GM12892 (cell line): ENCODE measurements around the gene TRIM49D1. TPM values are rescaled to one million over a fixed set of nuclear protein-coding genes. Genes with fewer than 3 reads are reported as not detected.
"Not testable (repeated sequence)": the region's sequence is repeated elsewhere in the genome, so short reads cannot be mapped to it uniquely, and the experiment has no call there.

ENCODE experiments used
- DNase-seq: peaks from one replicate; pipeline ENCODE4 v3.0.0; 2011; ENCODE audit not compliant: insufficient read length
- FAIRE-seq: peaks from 2 replicates; lab custom pipeline; 2011; peaks lifted over from hg19 to GRCh38; lab: Jason Lieb, UNC
- POLR2A ChIP-seq: IDR thresholded peaks from 2 replicates; pipeline ENCODE4 v1.6.1; 2011; ENCODE audit warnings: low read depth, low read length, control low read depth
- POLR2AphosphoS5 ChIP-seq: IDR thresholded peaks from 2 replicates; pipeline ENCODE4 v1.6.1; 2011; ENCODE audit warnings: low read depth, low read length, control low read depth
- TAF1 ChIP-seq: IDR thresholded peaks from 2 replicates; pipeline ENCODE4 v1.6.1; 2011; ENCODE audit warnings: low read depth, mild to moderate bottlenecking, control low read depth, low read length, borderline replicate concordance
- polyA plus RNA-seq: library from polyadenylated mRNA; unstranded; fragments of >200 nt; gene quantifications from one replicate; pipeline ENCODE4 v1.2.1, GENCODE V29; 2012; ENCODE audit warnings: missing spikeins, inconsistent platforms; ENCODE audit not compliant: missing spikeins

Gene TRIM49D1, protein sequence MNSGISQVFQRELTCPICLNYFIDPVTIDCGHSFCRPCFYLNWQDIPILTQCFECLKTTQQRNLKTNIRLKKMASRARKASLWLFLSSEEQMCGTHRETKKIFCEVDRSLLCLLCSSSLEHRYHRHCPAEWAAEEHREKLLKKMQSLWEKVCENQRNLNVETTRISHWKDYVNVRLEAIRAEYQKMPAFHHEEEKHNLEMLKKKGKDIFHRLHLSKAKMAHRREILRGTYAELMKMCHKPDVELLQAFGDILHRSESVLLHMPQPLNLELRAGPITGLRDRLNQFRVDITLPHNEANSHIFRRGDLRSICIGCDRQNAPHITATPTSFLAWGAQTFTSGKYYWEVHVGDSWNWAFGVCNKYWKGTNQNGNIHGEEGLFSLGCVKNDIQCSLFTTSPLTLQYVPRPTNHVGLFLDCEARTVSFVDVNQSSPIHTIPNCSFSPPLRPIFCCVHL
- not detected for polyA plus RNA-seq

DNA sequence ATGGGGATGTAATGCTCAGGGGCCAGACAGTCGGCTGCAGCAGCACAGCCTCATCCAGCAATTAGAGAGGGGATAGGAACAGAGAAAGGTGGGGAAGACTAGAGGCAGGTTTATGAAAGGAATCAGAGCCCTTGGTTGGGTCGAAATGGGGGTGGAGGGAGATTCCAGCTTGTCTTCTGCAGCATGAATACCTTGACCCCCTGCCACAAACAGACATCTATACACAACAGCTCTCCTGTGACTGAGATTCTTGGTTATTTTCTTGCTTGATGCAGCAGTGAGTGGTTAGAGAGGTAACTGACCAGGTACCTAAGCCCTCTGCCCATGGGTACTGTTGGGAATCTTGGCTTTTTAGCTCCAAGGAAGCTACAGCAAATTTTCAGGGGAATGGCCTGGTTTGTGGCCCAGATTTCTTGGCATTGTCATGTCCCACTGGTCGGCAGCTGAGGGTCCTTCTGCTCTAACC is at the start of gene TRIM49D1:
Gene TRIM49D1, minus strand, starts transcription at position 51 of the 466 bp plus-strand sequence. CDS start 4,535 bp downstream, outside the sequence.
- TF ChIP-seq TAF1 (no peak), POLR2A (no peak), POLR2AphosphoS5 (no peak)
- FAIRE-seq = no peak
- no peak for DNase-seq

DNA sequence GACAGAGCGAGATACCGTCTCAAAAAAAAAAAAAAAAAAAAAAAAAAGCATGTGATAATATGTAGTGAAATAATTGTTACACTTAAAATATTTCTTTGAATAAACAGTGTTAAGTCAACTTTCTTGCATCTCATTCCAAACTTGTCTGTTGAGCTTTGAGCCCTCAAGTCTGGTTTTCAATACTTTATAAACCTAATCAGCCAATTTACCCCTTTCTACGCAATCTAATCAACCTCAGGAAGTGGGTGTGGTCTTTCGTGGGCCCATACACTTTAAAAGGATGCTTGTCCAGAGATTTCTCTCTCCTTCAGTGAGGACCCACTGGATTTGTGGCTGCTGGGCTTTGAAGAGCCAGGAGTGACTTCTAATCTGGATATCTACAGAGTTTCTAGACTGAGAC is 43.7 kb upstream of the TRIM49D1 start, which contains the start of gene TRIM64:
Gene TRIM64, plus strand, starts transcription at position 301 of the 400 bp plus-strand sequence. CDS start 2,467 bp downstream, outside the sequence.
- not testable (repeated sequence) for FAIRE-seq

GRCh38 chr11:89960833-89961232 is 38.8 kb upstream of the TRIM49D1 start:
- FAIRE-seq, DNase-seq: not testable (repeated sequence)

More for the DNA sequence above, 43.7 kb upstream of the TRIM49D1 start, which contains the start of gene TRIM64:
- DNase-seq = not testable (repeated sequence)

- FAIRE-seq, DNase-seq: not testable (repeated sequence)
Observed at GRCh38 chr11:89923764-89924163, 1.7 kb upstream of the TRIM49D1 start, which contains the start of gene TRIM49D2. Gene TRIM49D2, plus strand, starts transcription at chr11:89924064. Its CDS starts 2,698 bp downstream, at chr11:89926762.

- DNase-seq, FAIRE-seq: not testable (repeated sequence)
Observed at GRCh38 chr11:89900809-89901208, 21.2 kb downstream of the TRIM49D1 start.

DNA sequence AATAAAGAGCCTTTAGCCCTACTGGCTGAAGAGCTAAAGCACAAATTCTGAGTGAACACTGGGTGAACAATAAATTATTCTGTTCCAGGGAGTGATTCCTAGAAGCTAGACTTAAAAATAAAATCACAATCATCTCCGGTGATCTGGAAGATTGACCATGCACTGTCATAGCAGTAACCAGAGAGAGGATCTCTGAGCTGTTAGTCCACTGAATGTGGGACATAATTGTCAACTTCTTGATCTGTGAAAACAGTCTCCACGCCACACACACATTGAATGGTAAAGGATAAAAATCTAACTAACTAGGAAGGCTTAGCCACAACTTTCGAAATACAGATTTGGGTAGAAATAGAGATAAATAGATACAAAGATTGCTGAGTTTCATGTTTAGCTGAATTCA is 28.8 kb downstream of the TRIM49D1 start:
- DNase-seq, FAIRE-seq: not testable (repeated sequence)

DNA sequence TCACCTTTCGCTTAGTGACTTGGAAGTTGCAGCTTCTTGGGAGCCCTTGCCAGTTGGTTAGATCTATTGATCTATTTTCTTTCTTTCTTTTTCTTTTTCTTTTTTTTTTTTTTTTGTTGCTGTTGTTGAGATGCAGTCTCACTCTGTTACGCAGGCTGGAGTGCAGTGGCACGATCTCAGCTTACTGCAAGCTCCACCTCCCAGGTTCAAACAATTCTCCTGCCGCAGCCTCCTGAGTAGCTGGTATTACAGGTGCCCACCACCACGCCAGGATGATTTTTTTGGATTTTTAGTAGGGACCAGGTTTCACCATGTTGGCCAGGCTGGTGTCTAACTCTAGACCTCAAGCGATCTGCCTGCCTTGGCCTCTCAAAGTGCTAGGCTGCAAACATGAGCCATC is 44.5 kb downstream of the TRIM49D1 start:
- not testable (repeated sequence) for DNase-seq, FAIRE-seq

DNA sequence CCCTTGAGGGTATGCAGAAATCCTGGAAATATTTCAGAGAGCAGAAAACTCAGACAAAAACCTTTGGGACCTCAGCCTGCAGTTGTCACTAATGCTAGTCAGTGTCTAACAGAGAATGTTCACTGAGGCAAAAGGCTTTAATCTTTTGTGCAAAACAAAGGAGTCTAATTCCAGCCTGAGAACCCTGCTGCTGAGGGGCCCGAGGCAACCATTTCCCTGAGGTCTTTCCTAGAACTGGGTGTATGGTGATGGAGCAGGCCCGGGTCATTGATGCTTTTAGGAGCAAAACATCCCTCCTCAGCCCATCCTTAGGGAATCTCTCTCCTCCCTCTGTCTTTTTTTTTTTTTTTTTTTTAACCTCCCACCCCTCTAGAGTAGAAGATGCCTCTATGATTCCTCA is 49.5 kb downstream of the TRIM49D1 start:
- not testable (repeated sequence) for FAIRE-seq, DNase-seq

DNA sequence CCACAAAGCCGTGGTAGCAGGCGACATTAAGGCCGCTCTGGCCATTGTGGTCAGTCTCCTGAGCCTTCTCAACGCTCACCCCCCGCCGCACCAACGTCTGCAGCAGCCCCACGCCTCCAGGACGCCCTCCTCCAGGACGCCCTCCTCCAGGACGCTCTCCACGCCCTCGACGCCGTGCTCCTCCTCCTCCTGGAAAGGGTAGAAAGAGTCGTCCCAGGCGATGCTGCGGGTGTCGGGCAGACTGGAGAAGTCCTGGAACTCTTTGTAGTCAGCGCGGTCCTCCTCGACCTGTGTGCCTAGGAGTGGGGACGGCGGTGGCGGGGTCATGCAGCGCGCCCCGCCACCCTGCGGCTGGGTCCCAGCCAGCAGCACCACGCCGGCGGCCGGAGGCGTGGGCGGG is 56.8 kb downstream of the TRIM49D1 start:
- not testable (repeated sequence) for FAIRE-seq, DNase-seq

GRCh38 chr11:89863906-89864704 is 57.9 kb downstream of the TRIM49D1 start:
- not testable (repeated sequence) for DNase-seq, FAIRE-seq
